ENCODE data around the gene MYO10. TPM values are rescaled to one million over a fixed set of nuclear protein-coding genes. Genes with fewer than 3 reads are reported as not detected.

Gene MYO10
- total and polyA plus RNA-seq, 8 donors: 32.6 to 71.5 (median 65.0) TPM

GRCh38 chr5:16615741-16616535, 320.1 kb downstream of the MYO10 start:
- Histone ChIP-seq H3K9me3 (no peaks in the 10 kb centered on the region), H3K4me1 (peaks cover 5 to 21% of the 10 kb centered on the region in 2 donors), H3K36me3 (no peaks in the 10 kb centered on the region), H3K4me3 (peak overlapping the region; percentile 61 to 62), H3K27ac (no peak overlapping the region), H3K27me3 (peaks cover 0 to 23% of the 10 kb centered on the region in 2 donors)
- intact Hi-C loops (cut with DNase I): no loop called here
- TF ChIP-seq, protein P1, sequence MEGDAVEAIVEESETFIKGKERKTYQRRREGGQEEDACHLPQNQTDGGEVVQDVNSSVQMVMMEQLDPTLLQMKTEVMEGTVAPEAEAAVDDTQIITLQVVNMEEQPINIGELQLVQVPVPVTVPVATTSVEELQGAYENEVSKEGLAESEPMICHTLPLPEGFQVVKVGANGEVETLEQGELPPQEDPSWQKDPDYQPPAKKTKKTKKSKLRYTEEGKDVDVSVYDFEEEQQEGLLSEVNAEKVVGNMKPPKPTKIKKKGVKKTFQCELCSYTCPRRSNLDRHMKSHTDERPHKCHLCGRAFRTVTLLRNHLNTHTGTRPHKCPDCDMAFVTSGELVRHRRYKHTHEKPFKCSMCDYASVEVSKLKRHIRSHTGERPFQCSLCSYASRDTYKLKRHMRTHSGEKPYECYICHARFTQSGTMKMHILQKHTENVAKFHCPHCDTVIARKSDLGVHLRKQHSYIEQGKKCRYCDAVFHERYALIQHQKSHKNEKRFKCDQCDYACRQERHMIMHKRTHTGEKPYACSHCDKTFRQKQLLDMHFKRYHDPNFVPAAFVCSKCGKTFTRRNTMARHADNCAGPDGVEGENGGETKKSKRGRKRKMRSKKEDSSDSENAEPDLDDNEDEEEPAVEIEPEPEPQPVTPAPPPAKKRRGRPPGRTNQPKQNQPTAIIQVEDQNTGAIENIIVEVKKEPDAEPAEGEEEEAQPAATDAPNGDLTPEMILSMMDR (IDR thresholded peaks at IDR 0.05): no peak
- ATAC-seq (peak; percentile 14), DNase-seq (no peak)

- peaks cover 5 to 16% of the 10 kb centered on the region in 2 donors for H3K4me1 ChIP-seq
- H3K27ac ChIP-seq: no peak overlapping the region
- no peak overlapping the region for H3K4me3 ChIP-seq
- H3K36me3 ChIP-seq: no peaks in the 10 kb centered on the region
- TF ChIP-seq, protein P1 (IDR thresholded peaks at IDR 0.05): no peak
- ATAC-seq: no peak
- H3K27me3 ChIP-seq: peaks cover 0 to 23% of the 10 kb centered on the region in 2 donors
- no peak for DNase-seq
- H3K9me3 ChIP-seq: no peaks in the 10 kb centered on the region
- intact Hi-C loops (cut with DNase I): no loop called here
Observed at GRCh38 chr5:16612007-16612406, 324.1 kb downstream of the MYO10 start.

All from left lung (tissue), 10 donors.